Astrocyte (in vitro differentiated cells and primary cell): Measurements from ENCODE around the gene MLST8.

Source experiments
- CTCF ChIP-seq: IDR thresholded peaks from 2 replicates; pipeline ENCODE4 v1.5.1; 2011; ENCODE audit warnings: low read depth, mild to moderate bottlenecking, inconsistent platforms, low read length, moderate library complexity; ENCODE audit not compliant: insufficient read depth
- EZH2 ChIP-seq: IDR thresholded peaks from 2 replicates; pipeline ENCODE4 v1.6.1; 2012; ENCODE audit warnings: mild to moderate bottlenecking, low read length, inconsistent platforms; ENCODE audit not compliant: insufficient read depth

DNA sequence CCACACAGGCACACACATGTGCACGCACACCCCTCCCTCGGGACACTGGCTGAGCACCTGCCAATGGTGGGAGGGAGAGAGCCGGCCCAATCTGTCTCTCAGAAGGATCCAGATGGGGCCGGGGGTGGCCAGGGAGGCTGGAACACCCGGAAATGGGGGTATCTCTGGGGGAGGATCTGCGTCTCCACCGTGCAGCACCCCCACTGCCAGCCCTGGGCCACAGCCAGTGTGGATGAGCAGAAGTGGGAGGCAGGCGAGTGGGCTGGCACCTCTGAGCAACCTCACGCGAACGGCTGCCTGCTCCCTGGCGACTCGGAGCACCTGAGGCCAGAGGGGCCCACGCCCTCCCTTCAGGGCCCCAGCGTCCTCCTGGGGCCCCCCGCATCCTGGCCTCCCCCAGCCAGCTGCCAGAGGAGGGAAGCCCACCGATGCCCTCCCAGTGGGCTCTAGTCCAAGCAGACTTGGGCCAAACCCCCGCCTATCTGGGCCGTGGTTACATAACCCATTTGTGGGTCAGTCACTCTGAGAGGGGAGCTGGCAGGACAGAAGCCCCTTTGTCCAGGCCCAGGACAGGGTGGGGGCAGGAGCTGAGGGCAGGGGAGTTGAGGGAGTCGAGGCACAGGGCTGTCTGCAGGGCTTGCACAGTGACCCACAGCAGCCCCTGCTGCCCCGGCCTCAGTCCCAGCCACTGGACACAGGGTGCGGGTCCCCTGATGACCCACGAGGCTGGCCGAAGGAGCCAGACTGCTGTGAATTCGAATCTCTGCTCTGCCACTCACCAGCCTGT, 14.4 kb upstream of the MLST8 start:
- no peak for TF ChIP-seq EZH2
- TF ChIP-seq CTCF = no peak
